K562 (cell line): ENCODE results near the gene PLPPR1. TPM values are rescaled to one million over a fixed set of nuclear protein-coding genes. Genes with fewer than 3 reads are reported as not detected.
A peak's percentile ranks its signal among the peaks of the same experiment; 100 is the strongest.

Source experiments
- CHD2 ChIP-seq: IDR thresholded peaks from 2 replicates; pipeline ENCODE4 v1.6.1; 2011; ENCODE audit warnings: low read depth, low read length
- HDAC1 ChIP-seq, 2 experiments: fragments of 450-650 bp; IDR thresholded peaks; 2 replicates each; pipeline ENCODE4 v1.6.1; 2016 to 2017; ENCODE audit warnings: inconsistent platforms in 1 of 2, mild to moderate bottlenecking in 1 of 2, moderate library complexity in 1 of 2
- MYC ChIP-seq, 2 experiments: fragments of 250-450 bp in 1 of 2; sonication (Bioruptor Pico) in 1 of 2; IDR thresholded peaks; 2 replicates each; pipeline versions ENCODE4 v1.5.1 to v1.6.1; 2012 to 2021; ENCODE audit warnings: low read depth in 2 of 2, borderline replicate concordance in 1 of 2, improper control_type of control experiment in 1 of 2, low read length in 1 of 2, mild to moderate bottlenecking in 1 of 2, moderate library complexity in 1 of 2
- SAFB2 ChIP-seq: fragments of 200-400 bp; formaldehyde crosslinking; IDR thresholded peaks from 2 replicates; pipeline ENCODE4 v1.6.1; 2018; ENCODE audit warnings: borderline replicate concordance, low read length, low read depth, moderate library complexity; ENCODE audit not compliant: severe bottlenecking
- polyA plus RNA-seq, 8 experiments: library from polyadenylated mRNA; depleted of rRNA in 4 of 8; stranded (reverse) in 5 of 8; unstranded in 3 of 8; fragments of >200 nt; fragmentation: Nextera tagmentation in 2 of 8; fragmentation: Illumina TruSeq in 1 of 8; extraction: Ambion mirVana in 2 of 8; extraction: Trizol in 1 of 8; gene quantifications; 2 replicates each; pipeline versions ENCODE4 v1.2.1 to v1.2.3, GENCODE V29; 2011 to 2014; ENCODE audit warnings: inconsistent platforms in 1 of 8, missing spikeins in 1 of 8
- small RNA-seq: library from RNA; depleted of rRNA; stranded (forward); fragments of <200 nt; gene quantifications from one replicate; pipeline ENCODE3, GENCODE V24; 2014
- total RNA-seq, 7 experiments: library from RNA; depleted of rRNA in 6 of 7; stranded (reverse); fragments of >200 nt in 6 of 7; fragmentation: Illumina TruSeq in 2 of 7; extraction: Trizol in 2 of 7; gene quantifications; 2 replicates each; pipeline versions ENCODE4 v1.2.1 to v1.2.3, GENCODE V29; 2011 to 2021; ENCODE audit warnings: low replicate concordance in 1 of 7
- TF ChIP-seq, protein P1 (sequence below): sonication (generic); formaldehyde crosslinking; IDR thresholded peaks from 2 replicates; pipeline ENCODE4 v1.8.1; 2022; ENCODE audit warnings: missing genetic modification reagents

The PLPPR1 gene
- total and polyA plus RNA-seq, 9 of the 15 experiments (the other 6 are each of a cell fraction or from before 2014, with no cell fraction given): not detected

GRCh38 chr9:101372327-101373118, 344.0 kb downstream of the PLPPR1 start (continued):
- TF ChIP-seq HDAC1 (IDR thresholded peaks at IDR 0.05) (0 out of 4 replicates have a peak, but pooled peaks of 1 of the 2 experiments have one; percentile 27), CHD2 (no peak), MYC (IDR thresholded peaks at IDR 0.05; ENCODE audit: low read depth, low read length) (peak; percentile 55; the same call in 1 of the 2 replicates), MYC (CRISPR knock-in tag; IDR thresholded peaks at IDR 0.05; ENCODE audit: borderline replicate concordance, low read depth) (no peak), SAFB2 (no peak)
- TF ChIP-seq, protein P1, sequence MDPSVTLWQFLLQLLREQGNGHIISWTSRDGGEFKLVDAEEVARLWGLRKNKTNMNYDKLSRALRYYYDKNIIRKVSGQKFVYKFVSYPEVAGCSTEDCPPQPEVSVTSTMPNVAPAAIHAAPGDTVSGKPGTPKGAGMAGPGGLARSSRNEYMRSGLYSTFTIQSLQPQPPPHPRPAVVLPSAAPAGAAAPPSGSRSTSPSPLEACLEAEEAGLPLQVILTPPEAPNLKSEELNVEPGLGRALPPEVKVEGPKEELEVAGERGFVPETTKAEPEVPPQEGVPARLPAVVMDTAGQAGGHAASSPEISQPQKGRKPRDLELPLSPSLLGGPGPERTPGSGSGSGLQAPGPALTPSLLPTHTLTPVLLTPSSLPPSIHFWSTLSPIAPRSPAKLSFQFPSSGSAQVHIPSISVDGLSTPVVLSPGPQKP: no peak

Small RNAs within 50 kb of the gene (small RNA-seq; reads per million reads assigned to genes)
- not detected for gene RF00322
